ENCODE measurements around the gene FBH1. TPM values are rescaled to one million over a fixed set of nuclear protein-coding genes. Genes with fewer than 3 reads are reported as not detected.
"Not testable (repeated sequence)": the region's sequence is repeated elsewhere in the genome, so short reads cannot be mapped to it uniquely, and the experiment has no call there.

The FBH1 gene
- total RNA-seq, 1 donor from 2014 or later: 83.0 TPM

- DNase-seq: no peak
- ATAC-seq (ENCODE audit: poor library complexity): no peak
- intact Hi-C loops (cut with DNase I): no loop called here
These were observed 20.9 kb upstream of the FBH1 start for GRCh38 chr10:5869156-5869555.

DNA sequence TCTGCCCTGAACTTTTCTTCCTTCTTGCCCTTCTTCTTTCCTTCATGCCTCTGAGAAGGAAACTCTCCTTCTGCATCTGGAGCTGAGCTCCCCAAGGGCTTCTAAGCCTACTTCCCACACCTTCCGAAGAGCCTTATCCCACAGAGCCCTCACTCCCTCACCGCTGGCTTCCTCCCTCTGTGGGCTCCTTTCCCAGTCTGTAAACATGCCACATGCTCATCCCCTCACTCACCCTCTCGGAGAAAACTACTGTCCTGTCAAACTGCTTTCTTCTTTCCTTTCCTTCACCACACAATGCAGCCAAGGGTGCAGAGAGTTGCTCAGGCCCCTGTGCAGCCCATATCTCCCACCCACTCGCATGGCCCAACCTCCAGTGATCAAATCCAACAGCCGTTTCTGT, 18.4 kb upstream of the FBH1 start:
- ATAC-seq (ENCODE audit: poor library complexity) (no peak), DNase-seq (no peak)
- intact Hi-C loops (cut with DNase I): loop anchor here (10.0 kb wide), 3 partner anchors 187 to 427 kb away; partner anchors contain the start of gene TASOR2

GRCh38 chr10:5873515-5873995, 16.5 kb upstream of the FBH1 start:
- DNase-seq: no peak
- peak; percentile 87 for ATAC-seq (ENCODE audit: poor library complexity)
- intact Hi-C loops (cut with DNase I): loop anchor here (10.0 kb wide), 3 partner anchors 189 to 429 kb away; partner anchors contain the start of gene TASOR2

GRCh38 chr10:5876181-5876768, 13.8 kb upstream of the FBH1 start:
- no peak for ATAC-seq (ENCODE audit: poor library complexity)
- intact Hi-C loops (cut with DNase I): loop anchor here (10.0 kb wide), 3 partner anchors 191 to 431 kb away; partner anchors contain the start of gene TASOR2

DNA sequence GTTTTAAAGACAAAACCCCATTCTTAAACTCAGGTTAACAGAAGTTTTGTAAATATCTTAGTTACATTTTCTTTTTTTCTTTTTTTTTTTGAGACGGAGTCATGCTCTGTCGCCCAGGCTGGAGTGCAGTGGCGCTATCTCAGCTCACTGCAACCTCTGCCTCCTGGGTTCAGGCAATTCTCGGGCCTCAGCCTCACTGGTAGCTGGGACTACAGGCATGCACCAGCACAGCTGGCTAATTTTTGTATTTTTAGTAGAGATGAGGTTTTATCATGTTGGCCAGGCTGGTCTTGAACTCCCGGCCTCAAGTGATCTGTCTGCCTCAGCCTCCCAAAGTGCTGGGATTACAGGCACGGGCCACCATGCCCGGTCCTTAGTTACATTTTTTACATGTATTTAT, 13.0 kb upstream of the FBH1 start:
- intact Hi-C loops (cut with DNase I): loop anchor here (10.0 kb wide), 3 partner anchors 192 to 432 kb away; partner anchors contain the start of gene TASOR2
- ATAC-seq (ENCODE audit: poor library complexity); DNase-seq: not testable (repeated sequence)

More at GRCh38 chr10:5876181-5876768, 13.8 kb upstream of the FBH1 start:
- no peak for DNase-seq

DNA sequence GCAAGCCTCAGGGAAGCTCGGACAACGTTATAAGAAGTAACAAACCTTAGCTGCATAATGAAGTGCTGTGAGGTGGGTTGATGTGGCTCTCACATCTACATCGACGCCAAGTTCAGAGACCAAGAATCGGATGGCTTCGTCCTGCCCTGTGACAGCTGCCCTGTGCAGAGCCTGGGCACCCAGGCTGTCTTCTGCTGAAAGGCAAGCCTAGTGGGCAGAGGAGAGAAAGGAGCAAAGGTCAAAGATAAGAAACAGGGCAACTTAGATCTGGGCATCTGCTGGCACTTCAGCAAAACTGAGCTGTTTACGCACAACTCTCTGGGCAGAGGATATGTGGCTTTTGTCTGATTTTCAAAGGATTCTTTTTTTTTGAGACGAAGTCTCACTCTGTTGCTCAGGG, 7.1 kb upstream of the FBH1 start:
- no peak for ATAC-seq (ENCODE audit: poor library complexity)
- intact Hi-C loops (cut with DNase I): no loop called here

DNA sequence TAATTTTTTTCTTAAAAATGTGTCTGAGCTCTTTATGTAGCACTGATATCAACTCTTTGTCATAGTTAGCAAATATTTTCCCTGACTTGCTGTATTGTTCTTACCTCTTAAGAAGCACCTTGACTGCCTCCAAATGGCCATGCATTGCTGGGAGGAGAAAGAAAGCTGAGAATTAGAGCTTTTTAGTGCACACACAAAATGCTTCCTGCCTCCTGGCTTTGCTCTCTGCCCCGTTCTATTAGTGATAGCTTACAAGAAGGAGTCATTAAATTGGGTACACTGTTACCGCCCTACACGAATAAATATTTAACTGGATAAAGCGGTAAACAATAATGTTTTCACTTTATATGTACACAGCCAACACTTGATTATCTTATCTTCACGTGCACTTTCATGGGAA, 4.4 kb upstream of the FBH1 start:
- DNase-seq: no peak
- intact Hi-C loops (cut with DNase I): loop anchor here (5.0 kb wide), 1 partner anchor 73 kb away; the partner anchor contains the start of gene GDI2
- no peak for ATAC-seq (ENCODE audit: poor library complexity)

More for the DNA sequence above, 7.1 kb upstream of the FBH1 start:
- DNase-seq: no peak

DNA sequence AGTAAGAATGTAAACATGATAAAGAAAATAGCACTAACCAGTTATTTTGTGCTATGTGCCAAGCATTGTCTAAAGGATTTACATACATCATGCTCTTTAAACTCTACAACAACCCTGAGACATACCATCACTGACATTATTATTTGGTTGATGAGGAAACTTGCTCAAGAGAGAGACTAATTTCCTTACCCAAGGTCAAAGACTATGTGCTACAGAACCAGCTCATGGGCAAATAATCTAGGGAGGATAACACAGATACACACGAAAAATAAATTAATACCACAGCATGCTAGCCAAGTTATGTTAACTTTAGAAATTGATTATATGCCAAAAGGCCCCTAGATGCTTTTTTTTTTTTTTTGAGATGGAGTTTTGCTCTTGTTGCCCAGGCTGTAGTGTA, 3.0 kb upstream of the FBH1 start:
- intact Hi-C loops (cut with DNase I): loop anchor here (5.0 kb wide), 1 partner anchor 75 kb away; the partner anchor contains the start of gene GDI2
- ATAC-seq (ENCODE audit: poor library complexity) (no peak), DNase-seq (no peak)

DNA sequence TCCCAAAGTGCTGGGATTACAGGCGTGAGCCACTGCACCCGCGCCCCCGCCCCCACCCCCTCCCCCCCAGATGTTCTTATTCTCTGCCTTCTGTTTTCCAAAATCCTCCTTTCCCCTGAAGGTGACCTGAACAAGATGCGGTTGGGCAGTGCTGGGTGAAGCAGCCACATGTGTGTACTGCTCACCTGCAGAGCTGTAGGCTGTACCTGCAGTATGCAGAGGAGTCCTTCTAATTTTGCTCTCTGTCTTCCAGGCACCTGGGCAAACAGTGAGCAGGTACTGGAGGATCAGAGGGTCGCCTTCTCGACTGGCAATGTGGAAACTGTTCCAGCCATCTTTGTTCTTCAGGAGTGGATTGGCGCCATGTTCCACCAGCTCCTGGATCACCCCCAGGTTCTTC, 2.4 kb upstream of the FBH1 start:
- ATAC-seq (ENCODE audit: poor library complexity): no peak
- intact Hi-C loops (cut with DNase I): loop anchor here (5.0 kb wide), 1 partner anchor 75 kb away; the partner anchor contains the start of gene GDI2
- no peak for DNase-seq

DNA sequence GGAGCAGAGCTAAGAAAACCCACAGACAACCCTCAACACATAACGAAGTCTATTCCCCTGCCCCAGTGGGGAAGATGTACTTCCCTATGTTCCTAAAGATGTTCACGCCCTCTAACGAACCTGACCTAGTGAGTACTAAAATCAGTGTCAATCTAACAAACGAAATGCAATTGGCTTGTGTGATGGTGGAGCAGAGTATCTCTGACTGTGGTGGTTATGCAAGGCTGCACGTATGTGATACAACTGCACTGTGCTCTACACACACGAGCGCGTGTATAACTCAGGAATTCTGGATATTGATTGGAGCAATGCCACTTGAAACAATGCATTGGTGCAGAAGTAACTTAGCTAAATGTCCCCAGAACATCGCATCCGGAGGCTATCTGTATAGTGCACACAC, 1.7 kb upstream of the FBH1 start:
- DNase-seq: no peak
- intact Hi-C loops (cut with DNase I): loop anchor here (5.0 kb wide), 1 partner anchor 76 kb away; the partner anchor contains the start of gene GDI2

GRCh38 chr10:5888843-5889623, 1.0 kb upstream of the FBH1 start:
- intact Hi-C loops (cut with DNase I): loop anchor here (5.0 kb wide), 1 partner anchor 77 kb away; the partner anchor contains the start of gene GDI2
- ATAC-seq (ENCODE audit: poor library complexity) (peak; percentile 36), DNase-seq (peak; percentile 53)

More for the DNA sequence above, 1.7 kb upstream of the FBH1 start:
- no peak for ATAC-seq (ENCODE audit: poor library complexity)

DNA sequence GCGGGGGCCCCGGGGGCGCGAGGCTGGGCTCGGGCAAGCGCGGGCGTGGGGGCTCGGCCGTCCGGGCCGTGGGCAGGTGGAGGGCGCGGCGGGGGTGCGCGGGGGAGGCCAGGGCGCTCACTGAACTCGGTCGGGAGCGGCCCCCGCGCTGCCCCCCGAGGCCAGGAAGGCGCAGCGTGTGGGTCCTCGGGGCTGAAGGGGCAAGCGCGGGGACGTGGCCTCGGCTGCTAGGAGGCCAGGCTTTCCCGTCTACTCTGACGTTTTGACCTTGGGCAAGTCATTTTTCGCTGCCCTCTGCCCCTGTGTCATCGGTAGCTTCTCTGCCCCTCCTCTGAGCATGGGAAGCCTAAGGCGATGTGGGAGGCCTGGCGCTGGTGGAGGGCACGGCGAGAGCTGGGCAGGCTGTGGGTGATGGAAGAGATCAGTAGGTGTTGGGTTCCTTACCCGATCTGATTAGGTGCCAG, 441 bp downstream of the FBH1 start:
- intact Hi-C loops (cut with DNase I): no loop called here
- ATAC-seq (ENCODE audit: poor library complexity) (no peak), DNase-seq (no peak)

DNA sequence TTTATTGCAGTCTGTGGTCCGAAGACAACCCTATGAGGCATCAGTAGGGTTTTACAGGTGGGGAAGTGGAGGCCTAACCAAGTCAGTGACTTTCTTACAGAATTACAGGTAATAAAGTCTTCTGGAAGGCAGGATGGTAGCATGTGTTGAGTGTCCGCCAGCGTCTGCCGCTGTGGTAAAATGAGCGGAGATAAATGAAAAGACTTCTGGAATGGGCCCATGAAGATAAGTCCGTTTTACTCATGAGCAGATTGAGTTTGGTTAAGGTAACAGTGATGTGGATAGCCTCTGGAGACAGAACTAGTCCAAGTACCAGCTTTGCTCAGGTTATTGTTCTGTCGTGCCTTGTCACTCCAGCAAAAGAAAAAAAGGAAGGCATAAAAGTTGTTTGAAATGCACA, 966 bp downstream of the FBH1 start:
- intact Hi-C loops (cut with DNase I): no loop called here

DNA sequence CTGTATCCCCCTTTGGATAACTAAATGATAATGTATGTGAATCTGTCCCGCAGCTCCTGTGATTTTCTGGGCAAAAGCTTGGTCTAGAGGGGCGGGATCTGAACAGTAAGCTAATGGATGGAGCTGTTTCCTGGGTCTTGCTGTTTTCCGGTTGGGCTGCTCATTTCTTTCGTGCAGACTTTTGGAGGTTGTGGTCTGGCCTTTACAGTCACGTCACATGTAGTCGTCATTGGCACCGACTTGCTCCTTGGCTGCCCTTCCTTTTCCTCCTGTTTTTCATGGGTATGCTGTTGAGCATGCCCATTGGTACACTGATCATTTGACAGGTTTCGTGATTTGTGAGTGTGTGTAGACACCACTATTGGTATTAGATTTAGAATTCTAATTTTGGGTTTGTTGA, 2.0 kb downstream of the FBH1 start:
- no peak for DNase-seq
- no peak for ATAC-seq (ENCODE audit: poor library complexity)
- intact Hi-C loops (cut with DNase I): no loop called here

More for the DNA sequence above, 966 bp downstream of the FBH1 start:
- DNase-seq (no peak), ATAC-seq (ENCODE audit: poor library complexity) (no peak)

DNA sequence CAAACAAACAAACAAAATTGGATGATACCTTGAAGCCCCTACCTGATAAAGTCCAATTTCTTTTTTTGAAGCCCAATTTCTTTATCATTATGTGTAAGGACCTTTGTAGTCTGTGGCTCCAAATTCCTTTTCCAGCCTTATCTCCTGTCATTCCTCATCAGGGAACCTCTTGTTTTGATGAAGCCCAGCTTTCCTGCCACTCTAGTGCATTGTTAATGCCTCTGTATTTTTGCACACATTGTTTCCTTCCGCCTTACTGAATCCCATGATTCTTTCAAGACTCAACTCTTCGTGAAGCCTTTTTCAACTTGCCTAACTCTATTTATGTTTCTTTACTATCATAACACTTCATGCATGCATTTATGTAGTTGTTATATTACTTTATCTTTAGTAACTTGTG, 3.3 kb downstream of the FBH1 start:
- DNase-seq (no peak), ATAC-seq (ENCODE audit: poor library complexity) (no peak)
- intact Hi-C loops (cut with DNase I): no loop called here

DNA sequence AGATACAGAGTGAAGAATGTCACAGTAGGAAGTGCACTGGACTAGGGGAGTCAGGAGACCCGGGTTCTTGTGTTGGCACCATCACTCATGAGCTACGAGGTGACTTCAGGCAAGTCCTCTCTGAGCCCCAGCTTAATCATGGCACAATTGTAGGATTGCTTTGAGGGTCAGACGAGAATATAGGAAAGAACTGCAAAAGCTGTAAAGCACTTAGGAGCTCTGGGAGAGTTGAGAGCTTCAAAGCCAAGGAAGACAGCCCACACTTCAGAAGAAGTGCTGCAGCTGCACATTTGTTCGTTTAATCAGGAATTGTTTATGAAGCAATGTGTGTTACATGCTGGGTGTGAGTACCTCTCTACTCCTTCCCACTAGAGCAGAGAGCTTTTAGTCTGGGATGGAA, 4.4 kb downstream of the FBH1 start:
- intact Hi-C loops (cut with DNase I): no loop called here
- ATAC-seq (ENCODE audit: poor library complexity) (no peak), DNase-seq (no peak)

DNA sequence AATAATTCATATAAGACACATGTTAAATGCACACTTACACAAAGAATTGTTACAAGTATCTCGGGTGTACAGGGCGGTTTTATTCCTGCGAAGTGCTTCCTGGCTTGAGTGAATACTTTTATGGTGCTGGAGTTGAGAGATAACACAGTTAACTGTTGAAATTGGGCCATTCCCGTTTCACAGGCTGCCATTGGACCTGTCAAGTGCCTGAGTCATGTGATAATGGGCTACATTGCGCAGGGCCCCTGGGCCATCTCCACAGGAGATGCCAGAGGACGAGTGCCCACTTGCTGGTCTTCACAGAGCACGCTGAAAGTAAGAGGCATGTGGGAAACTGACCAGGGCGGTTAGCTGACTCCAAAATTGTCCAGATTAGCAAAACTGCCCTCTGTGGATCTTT, 4.8 kb downstream of the FBH1 start:
- intact Hi-C loops (cut with DNase I): no loop called here
- ATAC-seq (ENCODE audit: poor library complexity) (peak; percentile 63), DNase-seq (peak; percentile 77)

- DNase-seq (no peak), ATAC-seq (ENCODE audit: poor library complexity) (no peak)
- intact Hi-C loops (cut with DNase I): no loop called here
These were observed 5.3 kb downstream of the FBH1 start for GRCh38 chr10:5895365-5895764.

DNA sequence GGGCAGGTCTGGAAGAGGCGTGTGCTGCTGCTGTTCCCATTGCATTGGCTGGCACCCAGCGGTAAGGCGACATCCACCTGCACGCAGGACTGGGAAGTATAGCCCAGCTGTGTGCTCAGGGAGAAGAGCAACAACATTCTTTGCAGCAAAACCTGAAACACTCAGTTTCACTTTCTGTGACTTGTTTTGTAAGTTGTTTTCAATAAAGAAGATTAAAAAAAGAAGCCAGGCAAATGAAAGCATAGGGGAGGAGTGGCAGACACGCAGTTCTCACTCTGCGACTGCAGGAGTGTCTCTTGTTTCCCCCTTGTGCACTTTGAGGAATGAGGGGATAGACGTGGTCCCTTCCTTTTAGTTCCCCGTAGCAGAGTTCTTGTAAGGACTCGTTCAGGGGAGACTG, 5.8 kb downstream of the FBH1 start:
- intact Hi-C loops (cut with DNase I): no loop called here
- DNase-seq: no peak
- ATAC-seq (ENCODE audit: poor library complexity): no peak

All from Right ventricle myocardium superior (tissue), 1 donor.